HG03159 (cell line): ENCODE results near the gene ASPRV1.
A peak's percentile ranks its signal among the peaks of the same experiment; 100 is the strongest.

Source experiments
- ATAC-seq: cut with Tn5 transposase; IDR thresholded peaks from one replicate; pipeline ENCODE4 v1.9.1; 2021; ENCODE audit warnings: mild to moderate bottlenecking, moderate library complexity; ENCODE audit not compliant: unreplicated experiment

ASPRV1 gene

GRCh38 chr2:69914164-69914949, 47.1 kb downstream of the ASPRV1 start:
- ATAC-seq, result peak; percentile 84

DNA sequence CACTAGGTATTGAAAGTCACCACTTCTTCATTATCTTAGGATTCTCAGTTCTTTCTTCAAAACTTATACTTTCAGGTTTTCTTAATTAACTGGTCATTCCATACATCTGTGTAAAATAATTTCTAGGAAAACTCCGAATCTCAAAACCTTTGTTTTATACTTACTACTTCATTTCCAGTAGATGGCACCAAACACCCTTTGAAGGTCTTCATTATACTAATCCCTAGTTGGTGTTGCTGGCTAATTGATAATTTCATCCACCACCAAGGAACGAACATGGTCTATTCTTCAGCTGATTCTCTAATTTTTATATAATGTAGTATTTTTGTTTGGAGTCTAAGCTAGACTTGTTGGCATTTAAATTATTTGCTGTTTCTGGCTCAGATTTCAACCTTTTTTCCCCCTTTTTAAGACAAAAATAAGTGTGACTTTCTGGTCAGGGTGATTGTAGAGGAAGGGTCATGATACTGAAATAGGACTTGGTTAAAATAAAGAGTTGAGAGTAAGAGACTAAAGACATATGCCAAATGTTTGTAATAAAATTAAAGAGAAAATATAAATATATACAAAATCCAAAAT, 49.4 kb downstream of the ASPRV1 start:
- ATAC-seq, result no peak
